IMR-90 (cell line): ENCODE data around the gene TOMM34. TPM values are rescaled to one million over a fixed set of nuclear protein-coding genes. Genes with fewer than 3 reads are reported as not detected.

Experiments
- ATAC-seq: fragments of 200-7000 bp; cut with Tn5 transposase; 2 replicates; pipeline ENCODE4 v1.9.1; 2020; ENCODE audit warnings: low read depth, mild to moderate bottlenecking, moderate library complexity
- BruUV-seq: library from RNA; stranded (reverse); fragments of 400-500 nt; replicated peaks from 2 replicates; lab custom pipeline; 2021; lab: Mats Ljungman, UMichigan
- CTCF ChIA-PET: fragments of 300-600 bp; formaldehyde crosslinking; extraction: SDS; loops from one replicate; lab custom pipeline; 2021; ENCODE audit warnings: antibody characterized with exemption; lab: Yijun Ruan, JAX
- POLR2A ChIA-PET: fragments of 300-600 bp; sonication (Branson Sonifier 250); formaldehyde crosslinking; loops from one replicate; lab custom pipeline; 2022; ENCODE audit warnings: antibody characterized with exemption; ENCODE audit not compliant: unreplicated experiment; lab: Charles Lee
- DNase-seq: peaks from one replicate; pipeline ENCODE4 v3.0.0; 2013
- H2AFZ ChIP-seq: replicated peaks from 2 replicates; pipeline ENCODE3; 2013; ENCODE audit warnings: low read length, mild to moderate bottlenecking; ENCODE audit not compliant: poor library complexity
- H2AK5ac ChIP-seq: 2 replicates; pipeline ENCODE4 v1.6.1; 2013; ENCODE audit warnings: low read depth, low read length, inconsistent platforms
- H2AK9ac ChIP-seq: replicated peaks from 2 replicates; pipeline ENCODE3; 2013; ENCODE audit warnings: mild to moderate bottlenecking, low read depth, low read length, moderate library complexity; ENCODE audit not compliant: poor library complexity
- H2BK120ac ChIP-seq: 2 replicates; pipeline ENCODE4 v1.6.1; 2013; ENCODE audit warnings: low read depth, low read length, inconsistent platforms
- H2BK15ac ChIP-seq: 3 replicates; pipeline ENCODE4 v1.6.1; 2013; ENCODE audit warnings: low read depth, low read length, inconsistent platforms
- H2BK20ac ChIP-seq: 2 replicates; pipeline ENCODE4 v1.6.1; 2013; ENCODE audit warnings: low read depth, mild to moderate bottlenecking, inconsistent platforms, low read length, moderate library complexity
- H2BK5ac ChIP-seq: 2 replicates; pipeline ENCODE4 v1.6.1; 2013; ENCODE audit warnings: mild to moderate bottlenecking, low read depth, low read length, inconsistent platforms; ENCODE audit not compliant: poor library complexity, severe bottlenecking
- H3K14ac ChIP-seq: replicated peaks from 2 replicates; pipeline ENCODE4 v1.6.1; 2013; ENCODE audit warnings: low read depth, low read length, inconsistent platforms
- H3K18ac ChIP-seq: 2 replicates; pipeline ENCODE4 v1.6.1; 2013; ENCODE audit warnings: low read depth, low read length, control low read depth
- H3K23ac ChIP-seq: 2 replicates; pipeline ENCODE4 v1.6.1; 2013; ENCODE audit warnings: low read depth, low read length, inconsistent platforms
- H3K27ac ChIP-seq: 2 replicates; pipeline ENCODE4 v1.5.1; 2013; ENCODE audit warnings: mild to moderate bottlenecking, control low read depth, low read length; ENCODE audit not compliant: insufficient read depth
- H3K27me3 ChIP-seq: 2 replicates; pipeline ENCODE4 v1.6.1; 2013; ENCODE audit warnings: low read length; ENCODE audit not compliant: control insufficient read depth, insufficient read depth
- H3K36me3 ChIP-seq: 2 replicates; pipeline ENCODE4 v1.6.1; 2013; ENCODE audit warnings: low read length, mixed read lengths; ENCODE audit not compliant: control insufficient read depth, insufficient read depth
- H3K4ac ChIP-seq: 2 replicates; pipeline ENCODE4 v1.6.1; 2013; ENCODE audit warnings: low read depth, low read length, inconsistent platforms
- H3K4me1 ChIP-seq: 2 replicates; pipeline ENCODE4 v1.6.1; 2013; ENCODE audit warnings: low read length, mixed read lengths; ENCODE audit not compliant: control insufficient read depth, insufficient read depth
- H3K4me2 ChIP-seq: 2 replicates; pipeline ENCODE4 v1.6.1; 2013; ENCODE audit warnings: low read depth, mild to moderate bottlenecking, control low read depth, low read length, moderate library complexity
- H3K4me3 ChIP-seq: 2 replicates; pipeline ENCODE4 v1.5.1; 2013; ENCODE audit warnings: low read depth, mild to moderate bottlenecking, control low read depth, low read length, moderate library complexity; ENCODE audit not compliant: insufficient read depth
- H3K56ac ChIP-seq: 2 replicates; pipeline ENCODE4 v1.6.1; 2013; ENCODE audit warnings: low read length, inconsistent platforms; ENCODE audit not compliant: insufficient read depth; ENCODE audit errors: extremely low read depth
- H3K79me1 ChIP-seq, 2 experiments: 2 replicates each; pipeline ENCODE4 v1.6.1; 2013; ENCODE audit warnings: low read length in 2 of 2, inconsistent platforms in 1 of 2, low read depth in 1 of 2
- H3K9ac ChIP-seq: 2 replicates; pipeline ENCODE4 v1.6.1; 2013; ENCODE audit warnings: low read depth, low read length, control low read depth
- H3K9me1 ChIP-seq: 2 replicates; pipeline ENCODE4 v1.6.1; 2013; ENCODE audit warnings: low read length, inconsistent platforms; ENCODE audit not compliant: insufficient read depth
- H3K9me3 ChIP-seq: 2 replicates; pipeline ENCODE4 v1.6.1; 2013; ENCODE audit warnings: low read length; ENCODE audit not compliant: control insufficient read depth, insufficient read depth
- H4K20me1 ChIP-seq: 2 replicates; pipeline ENCODE4 v1.6.1; 2013; ENCODE audit warnings: low read length, inconsistent platforms; ENCODE audit not compliant: insufficient read depth
- H4K5ac ChIP-seq: 2 replicates; pipeline ENCODE4 v1.6.1; 2013; ENCODE audit warnings: mild to moderate bottlenecking, low read depth, low read length, control low read depth
- H4K8ac ChIP-seq, 2 experiments: 2 replicates each; pipeline ENCODE4 v1.6.1; 2013; ENCODE audit warnings: low read depth in 2 of 2, low read length in 2 of 2, control low read depth in 1 of 2, inconsistent platforms in 1 of 2
- H4K91ac ChIP-seq: 2 replicates; pipeline ENCODE4 v1.6.1; 2013; ENCODE audit warnings: low read depth, low read length, inconsistent platforms; ENCODE audit not compliant: insufficient read depth
- NFE2L2 ChIP-seq: fragments of 150-350 bp; IDR thresholded peaks from 2 replicates; pipeline ENCODE4 v1.6.1; 2016; ENCODE audit warnings: low read depth, mild to moderate bottlenecking, low read length
- RCOR1 ChIP-seq: IDR thresholded peaks from 2 replicates; pipeline ENCODE4 v1.6.1; 2012; ENCODE audit warnings: mild to moderate bottlenecking, low read length, improper control_type of control experiment; ENCODE audit not compliant: insufficient replicate concordance
- WGBS, 2 experiments: methylation state at CpG; one replicate each; pipeline versions ENCODE4 v1.1.5 to v1.1.7; 2013; ENCODE audit warnings: missing lambda C conversion rate in 2 of 2; ENCODE audit not compliant: insufficient read length in 1 of 2; ENCODE audit errors: extremely low coverage in 2 of 2; 5-methylcytosine and 5-hydroxymethylcytosine counted together
- dilution Hi-C: fragments of 300-500 bp; cut with HindIII; formaldehyde crosslinking; loops from one replicate; pipeline ENCODE4 v1.14.3; 2018; ENCODE audit warnings: low sequenced_read_pairs; ENCODE audit not compliant: unreplicated experiment
- in situ Hi-C: fragments of 300-500 bp; cut with MboI; formaldehyde crosslinking; loops from 3 replicates; pipeline ENCODE4 v1.14.3; 2019; ENCODE audit warnings: low sequenced_read_pairs, inconsistent platforms, mixed read lengths
- intact Hi-C: fragments of 100-400 bp; cut with micrococcal nuclease; formaldehyde crosslinking; loops from 2 replicates; pipeline ENCODE4 v1.10.0; 2022
- polyA plus RNA-seq, 3 experiments: library from polyadenylated mRNA; depleted of rRNA; stranded (reverse); fragments of >200 nt; gene quantifications; 2 replicates each; pipeline ENCODE4 v1.2.3, GENCODE V29; 2012; ENCODE audit warnings: low replicate concordance in 1 of 3
- total RNA-seq: library from RNA; depleted of rRNA; stranded (reverse); fragments of >200 nt; gene quantifications from 2 replicates; pipeline ENCODE4 v1.2.3, GENCODE V29; 2012

The TOMM34 gene
- total and polyA plus RNA-seq, 2 of the 4 experiments (the other 2 are of a cell fraction) = 97.5 to 101 TPM

DNA sequence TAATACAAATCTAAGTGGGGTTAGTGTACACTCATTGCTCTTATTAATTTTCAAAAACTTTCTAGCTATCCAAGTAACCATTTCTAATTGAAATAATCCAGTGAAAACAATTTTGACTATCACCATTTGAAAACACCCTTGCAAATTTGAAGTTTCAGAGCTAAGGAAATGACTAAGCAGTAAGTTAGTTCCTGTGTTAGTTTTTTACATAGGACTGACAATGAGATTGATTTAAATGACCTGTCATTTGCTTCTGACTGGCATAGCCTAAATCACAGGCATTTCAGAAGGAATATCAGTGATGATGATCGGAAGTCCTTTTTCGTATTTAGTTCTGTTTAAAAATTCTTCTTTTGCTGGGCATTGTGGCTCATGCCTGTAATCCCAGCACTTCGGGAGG is 33.1 kb upstream of the TOMM34 start:
- Histone ChIP-seq H3K23ac (no peak overlapping the region), H2BK15ac (no peak overlapping the region), H2BK120ac (no peak overlapping the region), H2BK5ac (no peak overlapping the region), H3K4ac (no peak overlapping the region), H3K56ac (no peak overlapping the region), H3K4me2 (peak overlapping the region; percentile 4; the same call in 1 of the 2 replicates), H4K8ac (no peak overlapping the region), H3K4me1 (peaks cover 10% of the 10 kb centered on the region), H3K9ac (no peak overlapping the region), H3K79me1 (peaks cover 15 to 28% of the 10 kb centered on the region in 2 experiments; a peak in 3 of 4 replicates), H3K27me3 (no peaks in the 10 kb centered on the region), H3K9me1 (0 out of 2 replicates have a peak, but pooled peaks cover 7% of the 10 kb centered on the region), H3K4me3 (no peak overlapping the region), H3K9me3 (no peaks in the 10 kb centered on the region), H3K18ac (no peak overlapping the region), H4K20me1 (no peaks in the 10 kb centered on the region), H2BK20ac (no peak overlapping the region), H4K5ac (no peak overlapping the region), H3K27ac (no peak overlapping the region), H3K36me3 (peaks cover 14% of the 10 kb centered on the region), H2AK5ac (0 out of 2 replicates have a peak overlapping the region, but pooled peaks have one; percentile 20), H2AK9ac (no peak overlapping the region), H4K91ac (no peak overlapping the region), H3K14ac (no peak overlapping the region), H2AFZ (no peak overlapping the region)
- POLR2A ChIA-PET = no interaction called here
- no peak for ATAC-seq
- DNase-seq = peak; percentile 12
- CTCF ChIA-PET = no interaction called here
- intact Hi-C loops = no loop called here
- TF ChIP-seq RCOR1 (no peak), NFE2L2 (peak; percentile 7; the same call in 1 of the 2 replicates)
- dilution Hi-C loops = no loop called here
- WGBS, 2 experiments = 93% methylated on average over 2 of the region's 3 CpGs; no CpG with 5 or more reads in 1 of the 2 experiments
- in situ Hi-C loops = no loop called here
- BruUV-seq = no TSS peak
